GM06990 (cell line): Measurements from ENCODE around the gene FLNA.

Source experiments
- DNase-seq: peaks from one replicate; pipeline ENCODE4 v3.0.0-alpha.2; 2011; ENCODE audit not compliant: insufficient read length; ENCODE audit errors: extremely low read depth
- H3K27me3 ChIP-seq: replicated peaks from 2 replicates; pipeline ENCODE4 v1.6.0; 2011; ENCODE audit warnings: low read length; ENCODE audit not compliant: control insufficient read depth, insufficient read depth
- H3K36me3 ChIP-seq: 2 replicates; pipeline ENCODE4 v1.5.1; 2011; ENCODE audit warnings: low read length; ENCODE audit not compliant: control insufficient read depth, insufficient read depth
- H3K4me3 ChIP-seq: replicated peaks from 2 replicates; pipeline ENCODE4 v1.5.1; 2011; ENCODE audit warnings: low read depth, mild to moderate bottlenecking, control low read depth, low read length
- TF ChIP-seq, protein P1 (sequence below): IDR thresholded peaks from 2 replicates; pipeline ENCODE4 v1.5.1; 2011; ENCODE audit warnings: low read length, control low read depth, mild to moderate bottlenecking, inconsistent platforms; ENCODE audit not compliant: insufficient read depth, poor library complexity, severe bottlenecking

The FLNA gene

DNA sequence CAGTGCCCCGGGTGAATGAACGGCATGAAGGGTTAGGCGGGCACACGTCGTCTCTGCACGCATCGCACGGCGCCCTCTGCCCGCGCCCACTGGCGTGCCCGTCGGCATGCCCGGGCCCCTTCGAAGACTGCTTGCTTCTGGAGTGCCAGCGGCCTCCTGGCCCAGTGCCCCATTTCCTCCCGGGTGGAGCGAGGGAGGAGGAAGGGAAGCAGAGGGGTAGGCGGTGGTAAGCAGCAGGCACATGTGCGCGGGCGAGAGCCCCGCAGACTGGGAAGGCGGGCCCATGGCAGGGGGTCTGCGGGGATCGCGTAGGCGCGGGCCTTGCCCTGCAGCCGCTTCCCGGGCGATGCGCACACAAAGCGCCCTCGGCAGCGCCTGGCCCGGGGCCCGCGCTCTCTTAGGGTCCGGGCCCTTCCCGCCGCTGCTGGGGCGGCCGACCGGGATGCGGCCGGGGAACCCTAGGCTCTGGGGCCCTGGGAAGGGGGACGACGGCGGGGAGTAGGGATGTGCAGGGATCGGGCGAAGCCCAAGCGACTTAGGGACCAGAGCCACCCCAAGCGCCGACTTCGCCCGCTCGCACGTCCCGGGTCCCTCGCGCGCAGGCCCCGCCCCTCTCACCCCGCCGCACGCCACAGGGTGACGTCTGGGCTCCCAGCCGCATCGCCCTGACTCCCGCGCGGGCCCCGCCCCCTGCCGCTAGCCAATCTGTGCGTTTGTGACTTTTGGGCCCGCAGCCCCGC lies 3.8 kb upstream of the FLNA start:
- DNase-seq, result no peak
- peaks cover 1% of the 10 kb centered on the region for H3K36me3 ChIP-seq
- peak overlapping the region; percentile 57 for H3K4me3 ChIP-seq
- no peaks in the 10 kb centered on the region for H3K27me3 ChIP-seq
- TF ChIP-seq, protein P1, sequence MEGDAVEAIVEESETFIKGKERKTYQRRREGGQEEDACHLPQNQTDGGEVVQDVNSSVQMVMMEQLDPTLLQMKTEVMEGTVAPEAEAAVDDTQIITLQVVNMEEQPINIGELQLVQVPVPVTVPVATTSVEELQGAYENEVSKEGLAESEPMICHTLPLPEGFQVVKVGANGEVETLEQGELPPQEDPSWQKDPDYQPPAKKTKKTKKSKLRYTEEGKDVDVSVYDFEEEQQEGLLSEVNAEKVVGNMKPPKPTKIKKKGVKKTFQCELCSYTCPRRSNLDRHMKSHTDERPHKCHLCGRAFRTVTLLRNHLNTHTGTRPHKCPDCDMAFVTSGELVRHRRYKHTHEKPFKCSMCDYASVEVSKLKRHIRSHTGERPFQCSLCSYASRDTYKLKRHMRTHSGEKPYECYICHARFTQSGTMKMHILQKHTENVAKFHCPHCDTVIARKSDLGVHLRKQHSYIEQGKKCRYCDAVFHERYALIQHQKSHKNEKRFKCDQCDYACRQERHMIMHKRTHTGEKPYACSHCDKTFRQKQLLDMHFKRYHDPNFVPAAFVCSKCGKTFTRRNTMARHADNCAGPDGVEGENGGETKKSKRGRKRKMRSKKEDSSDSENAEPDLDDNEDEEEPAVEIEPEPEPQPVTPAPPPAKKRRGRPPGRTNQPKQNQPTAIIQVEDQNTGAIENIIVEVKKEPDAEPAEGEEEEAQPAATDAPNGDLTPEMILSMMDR, result no peak

DNA sequence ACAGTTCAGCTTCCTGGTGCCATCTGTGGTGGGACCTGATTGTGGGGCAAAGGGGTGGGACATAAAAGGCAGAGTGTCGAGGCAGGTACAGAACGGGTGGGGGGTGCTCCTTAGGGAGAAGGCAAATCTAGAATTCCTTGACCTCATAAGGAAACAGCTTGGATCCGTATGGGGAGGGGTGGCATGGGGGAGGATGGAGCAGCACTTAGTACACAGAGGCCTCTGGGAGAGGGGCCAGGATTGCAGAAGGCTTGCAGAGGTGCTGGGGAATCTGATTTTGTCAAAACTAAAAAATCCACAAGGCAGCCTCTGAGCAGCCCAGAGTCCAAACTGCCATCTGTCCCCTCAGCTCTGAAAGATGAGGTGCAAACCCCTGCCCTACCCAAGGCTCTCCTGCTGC lies 2.3 kb upstream of the FLNA start:
- H3K4me3 ChIP-seq, result no peak overlapping the region
- H3K36me3 ChIP-seq, result no peaks in the 10 kb centered on the region; the same call in none of the 2 replicates
- H3K27me3 ChIP-seq, result no peaks in the 10 kb centered on the region
- TF ChIP-seq, protein P1, result no peak
- no peak for DNase-seq

DNA sequence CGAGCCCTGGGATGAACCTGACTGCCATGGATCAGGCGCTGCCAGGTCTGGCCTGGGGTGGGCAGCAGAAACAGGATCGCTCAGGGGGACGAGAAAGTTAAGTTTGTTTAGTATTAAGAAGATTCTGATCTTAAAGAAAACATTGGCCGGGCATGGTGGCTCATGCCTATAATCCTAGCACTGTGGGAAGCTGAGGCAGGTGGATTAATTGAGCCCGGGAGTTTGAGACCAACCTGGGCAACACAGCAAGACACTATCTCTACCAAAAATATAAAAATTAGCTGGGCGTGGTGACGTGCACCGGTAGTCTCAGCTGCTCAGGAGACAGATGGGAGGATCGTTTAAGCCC lies 696 bp upstream of the FLNA start:
- DNase-seq, result no peak
- Histone ChIP-seq H3K4me3 (no peak overlapping the region), H3K27me3 (no peaks in the 10 kb centered on the region), H3K36me3 (no peaks in the 10 kb centered on the region)
- TF ChIP-seq, protein P1, result no peak

DNA sequence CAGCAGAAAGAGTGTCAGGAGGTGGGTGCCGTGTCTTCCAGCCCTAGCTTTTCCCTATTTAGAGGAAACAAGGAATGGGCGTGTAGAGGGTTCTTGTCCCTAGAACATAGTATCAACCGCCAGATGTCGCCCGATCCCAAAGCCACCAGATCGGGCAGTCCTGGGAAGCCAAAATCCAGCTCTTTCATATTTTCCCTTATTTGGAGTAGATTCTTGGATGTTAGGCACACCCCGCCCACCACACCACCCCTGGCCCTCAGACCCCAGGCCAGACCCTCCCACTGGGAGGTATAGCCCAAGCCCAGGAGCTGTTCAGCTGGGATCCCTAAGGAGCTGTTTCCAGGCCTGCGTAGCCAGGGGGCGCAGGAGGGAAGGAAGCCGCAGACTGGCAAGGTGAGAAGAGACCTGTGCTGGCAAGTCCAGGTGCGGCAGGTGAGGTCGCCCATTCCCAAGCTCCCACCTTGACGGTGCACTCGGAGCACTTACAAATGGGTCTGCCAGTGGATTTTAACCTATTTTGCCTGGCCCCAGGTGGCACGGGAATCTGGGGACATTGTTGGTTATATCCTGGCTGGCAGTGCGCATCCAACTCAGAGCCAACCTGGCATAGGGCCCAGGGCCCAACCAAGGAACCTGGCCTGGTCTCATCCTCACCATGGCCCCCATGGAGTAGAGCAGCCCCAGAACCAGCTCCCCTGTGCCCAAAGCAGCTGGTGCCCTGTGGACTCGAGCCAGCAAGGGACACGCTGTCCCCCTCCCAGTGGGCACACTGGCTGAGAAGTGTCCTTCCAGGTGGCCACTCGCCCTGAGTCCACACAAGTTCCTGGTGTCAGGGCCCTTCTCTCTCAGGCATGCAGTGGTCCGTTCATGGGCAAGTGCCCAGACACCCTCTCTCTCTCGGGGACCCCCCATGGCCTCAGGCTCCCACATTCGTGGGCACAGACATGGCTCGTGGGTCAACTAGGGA lies 811 bp downstream of the FLNA start:
- Histone ChIP-seq H3K27me3 (no peaks in the 10 kb centered on the region), H3K4me3 (peak overlapping the region; percentile 56), H3K36me3 (no peaks in the 10 kb centered on the region)
- DNase-seq, result no peak
- TF ChIP-seq, protein P1, result peak; percentile 53

DNA sequence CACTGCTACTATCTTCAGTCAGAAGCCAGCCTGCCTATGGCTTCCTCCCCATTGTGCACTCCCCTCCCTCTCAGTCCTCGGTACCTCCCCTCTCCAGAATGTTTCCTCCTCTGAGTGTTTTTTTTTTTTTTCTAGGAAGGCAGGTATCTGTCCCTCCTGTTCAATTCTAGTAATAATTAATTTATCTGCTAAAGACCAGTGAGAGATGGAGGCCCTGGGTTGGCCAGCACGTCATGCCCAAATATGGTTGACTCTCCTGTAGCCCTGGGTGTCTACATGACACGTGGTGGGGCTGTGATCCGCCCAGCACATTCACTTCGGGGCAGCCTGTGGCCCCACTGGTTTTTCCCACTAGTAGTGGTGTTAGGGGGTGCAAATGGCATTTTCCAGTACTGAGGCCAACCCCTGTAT lies 1.8 kb downstream of the FLNA start:
- DNase-seq, result no peak
- no peak overlapping the region for H3K4me3 ChIP-seq

More for the DNA sequence above, 1.8 kb downstream of the FLNA start:
- H3K36me3 ChIP-seq, result no peaks in the 10 kb centered on the region; the same call in 1 of the 2 replicates
- TF ChIP-seq, protein P1, result no peak
- no peaks in the 10 kb centered on the region for H3K27me3 ChIP-seq
